ENCODE results near the gene HIRA. TPM values are rescaled to one million over a fixed set of nuclear protein-coding genes. Genes with fewer than 3 reads are reported as not detected.
"Not testable (repeated sequence)": the region's sequence is repeated elsewhere in the genome, so short reads cannot be mapped to it uniquely, and the experiment has no call there.

HIRA gene
- total RNA-seq, 1 donor from 2014 or later, result 14.7 TPM

- no peak for DNase-seq (ENCODE audit: low read depth in 2 of 2)
Observed at GRCh38 chr22:19329454-19329853, 102.1 kb downstream of the HIRA start.

- DNase-seq (ENCODE audit: low read depth in 2 of 2), result peak in 1 of 2 donors; percentile 6
Observed at GRCh38 chr22:19325296-19325948, 106.1 kb downstream of the HIRA start.

GRCh38 chr22:19323420-19323819 lies 108.1 kb downstream of the HIRA start:
- not testable (repeated sequence) for DNase-seq (ENCODE audit: low read depth in 2 of 2)

GRCh38 chr22:19321757-19322156 lies 109.8 kb downstream of the HIRA start:
- DNase-seq (ENCODE audit: low read depth in 2 of 2), result no peak

GRCh38 chr22:19320136-19320535 lies 111.4 kb downstream of the HIRA start:
- not testable (repeated sequence) for DNase-seq (ENCODE audit: low read depth in 2 of 2)

GRCh38 chr22:19319281-19319680 lies 112.3 kb downstream of the HIRA start:
- DNase-seq (ENCODE audit: low read depth in 2 of 2), result no peak

GRCh38 chr22:19317865-19318264 lies 113.7 kb downstream of the HIRA start:
- no peak for DNase-seq (ENCODE audit: low read depth in 2 of 2)

- no peak for DNase-seq (ENCODE audit: low read depth in 2 of 2)
Observed at GRCh38 chr22:19307872-19308271, 123.7 kb downstream of the HIRA start.

- DNase-seq (ENCODE audit: low read depth in 2 of 2), result not testable (repeated sequence)
Observed at GRCh38 chr22:19306535-19306934, 125.0 kb downstream of the HIRA start.

GRCh38 chr22:19304547-19304946 lies 127.0 kb downstream of the HIRA start:
- DNase-seq (ENCODE audit: low read depth in 2 of 2), result no peak

GRCh38 chr22:19303785-19304184 lies 127.7 kb downstream of the HIRA start:
- DNase-seq (ENCODE audit: low read depth in 2 of 2), result no peak

GRCh38 chr22:19295733-19296132 lies 135.8 kb downstream of the HIRA start:
- DNase-seq (ENCODE audit: low read depth in 2 of 2), result no peak

GRCh38 chr22:19292458-19293230 lies 138.9 kb downstream of the HIRA start:
- no peak for DNase-seq (ENCODE audit: low read depth in 2 of 2)

GRCh38 chr22:19291580-19292457 lies 139.7 kb downstream of the HIRA start, which contains the start of gene CLTCL1:
Gene CLTCL1 (minus strand): TSS chr22:19291719. CDS start chr22:19291641, 78 bp downstream.
- peak; percentile 72 to 87 for DNase-seq (ENCODE audit: low read depth in 2 of 2)

- peak; percentile 25 to 28 for DNase-seq (ENCODE audit: low read depth in 2 of 2)
Observed at GRCh38 chr22:19291218-19291579, 140.3 kb downstream of the HIRA start.

- no peak for DNase-seq (ENCODE audit: low read depth in 2 of 2)
Observed at GRCh38 chr22:19290400-19291217, 140.9 kb downstream of the HIRA start.

- DNase-seq (ENCODE audit: low read depth in 2 of 2), result no peak
Observed at GRCh38 chr22:19289475-19290161, 141.9 kb downstream of the HIRA start.

- peak in 1 of 2 donors; percentile 46 for DNase-seq (ENCODE audit: low read depth in 2 of 2)
Observed at GRCh38 chr22:19287889-19288288, 143.6 kb downstream of the HIRA start.

- no peak for DNase-seq (ENCODE audit: low read depth in 2 of 2)
Observed at GRCh38 chr22:19287076-19287707, 144.3 kb downstream of the HIRA start.

- DNase-seq (ENCODE audit: low read depth in 2 of 2), result no peak
Observed at GRCh38 chr22:19285831-19286230, 145.7 kb downstream of the HIRA start.

Measured in lung microvascular endothelial cell (primary cell).